Occipital lobe (tissue), 2 donors: ENCODE data around the gene SNAPC2. TPM values are rescaled to one million over a fixed set of nuclear protein-coding genes. Genes with fewer than 3 reads are reported as not detected.
A peak's percentile ranks its signal among the peaks of the same experiment; 100 is the strongest.

Experiments
- DNase-seq: peaks from one replicate; lab custom pipeline; 2025; lab: John Stamatoyannopoulos, UW
- total RNA-seq: library from RNA; depleted of rRNA; stranded (reverse); fragments of >200 nt; gene quantifications from one replicate; pipeline ENCODE4 v1.2.3, GENCODE V29; 2014

Gene SNAPC2, protein sequence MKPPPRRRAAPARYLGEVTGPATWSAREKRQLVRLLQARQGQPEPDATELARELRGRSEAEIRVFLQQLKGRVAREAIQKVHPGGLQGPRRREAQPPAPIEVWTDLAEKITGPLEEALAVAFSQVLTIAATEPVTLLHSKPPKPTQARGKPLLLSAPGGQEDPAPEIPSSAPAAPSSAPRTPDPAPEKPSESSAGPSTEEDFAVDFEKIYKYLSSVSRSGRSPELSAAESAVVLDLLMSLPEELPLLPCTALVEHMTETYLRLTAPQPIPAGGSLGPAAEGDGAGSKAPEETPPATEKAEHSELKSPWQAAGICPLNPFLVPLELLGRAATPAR
- 6.2 TPM for total RNA-seq

DNA sequence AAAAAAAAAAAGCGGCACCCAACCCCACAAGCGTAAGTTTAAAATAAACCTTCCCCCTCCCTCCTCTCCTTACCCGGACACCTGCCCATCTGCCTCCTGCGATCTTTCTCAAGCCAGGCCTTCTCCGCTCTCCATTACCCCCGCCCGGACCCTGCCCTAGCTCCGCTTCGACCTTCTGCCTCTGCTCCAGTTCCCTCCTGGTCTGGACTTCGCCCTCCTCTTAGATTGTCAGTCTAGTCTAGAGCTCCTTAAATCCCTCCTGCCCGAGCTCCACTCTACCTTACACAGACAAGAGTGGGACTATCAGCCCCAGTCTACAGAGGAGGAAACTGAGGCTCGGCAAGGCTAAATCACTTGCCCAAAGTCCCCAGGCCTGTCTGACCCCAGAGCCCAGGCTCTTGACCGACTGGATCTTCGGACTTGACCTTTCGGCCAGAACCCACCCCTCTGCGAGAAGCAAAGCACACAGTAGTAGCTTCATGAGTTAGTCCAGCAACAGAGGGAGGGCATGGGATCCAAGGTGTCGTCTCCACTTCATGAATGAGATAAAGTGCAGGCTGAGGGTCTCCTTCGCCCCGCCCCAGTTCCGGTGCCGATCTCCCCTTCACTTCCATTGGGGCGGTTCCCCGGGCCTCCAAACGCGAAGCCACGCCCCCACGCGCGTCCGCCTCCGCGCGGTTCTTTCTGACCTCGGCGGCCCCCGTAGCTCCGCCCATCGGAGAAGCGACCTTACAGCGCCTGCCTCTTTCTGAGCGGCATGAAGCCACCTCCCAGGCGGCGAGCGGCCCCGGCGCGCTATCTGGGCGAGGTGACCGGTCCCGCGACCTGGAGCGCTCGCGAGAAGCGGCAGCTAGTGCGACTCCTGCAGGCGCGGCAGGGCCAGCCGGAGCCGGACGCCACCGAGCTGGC, at the start of gene SNAPC2:
Gene SNAPC2, plus strand, starts transcription at position 729 of the 909 bp plus-strand sequence. Its CDS starts 29 bp downstream, at position 758.
- peak; percentile 89 for DNase-seq

DNA sequence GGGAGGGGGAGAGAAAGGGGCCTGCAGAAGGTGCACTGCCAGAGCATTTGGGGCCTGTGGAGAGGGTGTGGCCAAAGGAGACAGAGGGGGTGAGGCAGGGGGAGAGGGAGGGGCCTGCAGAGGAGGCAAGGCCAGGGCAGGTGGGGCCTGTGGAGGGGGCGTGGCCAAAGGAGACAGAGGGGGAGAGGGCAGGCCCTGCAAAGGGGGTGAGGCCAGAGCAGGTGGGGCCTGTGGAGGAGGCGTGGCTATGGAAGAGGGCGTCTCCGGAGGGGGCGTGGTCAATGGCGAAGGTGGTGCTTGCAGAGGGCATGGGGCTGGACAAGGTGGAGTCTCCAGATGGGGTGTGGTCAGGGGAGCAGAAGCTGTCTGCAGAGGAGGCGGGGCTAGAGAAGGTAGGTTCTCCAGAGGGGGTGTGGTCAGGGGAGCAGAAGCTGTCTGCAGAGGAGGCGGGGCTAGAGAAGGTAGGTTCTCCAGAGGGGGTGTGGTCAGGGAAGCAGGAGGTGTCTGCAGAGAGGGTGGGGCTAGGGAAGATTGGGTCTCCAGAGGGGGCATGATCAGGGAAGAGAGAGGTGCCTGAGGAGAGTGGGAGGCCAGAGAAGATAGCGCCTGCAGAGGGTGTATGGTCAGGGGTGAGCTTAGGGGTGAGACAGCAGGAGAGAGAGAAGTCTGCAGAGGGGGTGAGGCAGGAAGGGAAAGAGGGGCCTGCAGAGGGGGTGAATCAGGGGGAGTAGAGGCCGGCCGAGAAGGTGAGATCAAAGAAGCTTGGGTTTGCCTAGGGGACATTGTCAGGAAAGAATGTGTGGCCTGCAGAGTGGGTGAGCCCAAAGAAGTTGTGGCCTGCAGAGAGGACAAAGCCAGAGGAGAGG, 49.3 kb upstream of the SNAPC2 start:
- peak; percentile 19 for DNase-seq

DNA sequence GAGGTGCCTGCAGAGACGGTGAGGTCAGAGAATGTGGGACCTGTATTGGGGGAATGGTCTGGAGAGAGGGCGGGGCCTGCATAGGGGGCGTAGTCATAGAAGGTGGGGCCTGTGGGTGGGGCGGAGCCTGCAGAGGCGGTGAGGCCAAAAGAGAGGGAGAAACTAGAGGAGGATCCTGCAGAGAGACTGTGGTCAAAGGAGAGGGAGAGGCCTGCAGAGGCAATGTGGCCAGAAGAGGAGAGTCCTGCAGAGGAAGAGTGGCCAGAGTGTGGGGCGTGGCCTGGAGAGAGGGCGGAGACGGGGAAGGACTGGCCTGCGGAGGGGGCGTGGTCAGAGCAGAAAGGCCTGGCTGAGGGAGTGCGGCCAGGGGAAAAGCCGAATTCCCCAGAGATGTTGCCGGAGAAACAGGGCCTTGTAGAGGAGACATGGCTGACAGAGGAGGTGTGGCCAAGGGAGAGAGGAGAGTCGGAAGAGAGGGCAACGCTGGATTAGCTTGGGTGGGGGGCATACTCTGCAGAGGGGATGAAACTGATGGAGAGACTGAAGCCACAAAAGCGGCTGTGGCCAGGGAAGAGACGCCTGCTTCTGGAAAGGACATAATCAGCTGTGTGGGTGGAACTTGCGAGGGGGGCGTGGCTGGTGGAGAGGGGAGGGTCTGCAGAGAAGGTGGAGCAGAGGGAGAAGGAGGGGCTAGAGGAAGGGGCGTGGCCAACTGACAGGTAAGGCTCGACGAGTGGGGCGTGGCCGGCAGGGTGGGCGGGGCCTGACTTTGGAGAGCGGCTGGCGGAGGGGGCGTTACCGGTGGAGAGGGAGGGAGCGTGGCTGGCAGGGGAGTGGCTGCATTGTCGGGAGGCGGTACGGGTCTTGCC, 48.5 kb upstream of the SNAPC2 start:
- peak; percentile 42 for DNase-seq

DNA sequence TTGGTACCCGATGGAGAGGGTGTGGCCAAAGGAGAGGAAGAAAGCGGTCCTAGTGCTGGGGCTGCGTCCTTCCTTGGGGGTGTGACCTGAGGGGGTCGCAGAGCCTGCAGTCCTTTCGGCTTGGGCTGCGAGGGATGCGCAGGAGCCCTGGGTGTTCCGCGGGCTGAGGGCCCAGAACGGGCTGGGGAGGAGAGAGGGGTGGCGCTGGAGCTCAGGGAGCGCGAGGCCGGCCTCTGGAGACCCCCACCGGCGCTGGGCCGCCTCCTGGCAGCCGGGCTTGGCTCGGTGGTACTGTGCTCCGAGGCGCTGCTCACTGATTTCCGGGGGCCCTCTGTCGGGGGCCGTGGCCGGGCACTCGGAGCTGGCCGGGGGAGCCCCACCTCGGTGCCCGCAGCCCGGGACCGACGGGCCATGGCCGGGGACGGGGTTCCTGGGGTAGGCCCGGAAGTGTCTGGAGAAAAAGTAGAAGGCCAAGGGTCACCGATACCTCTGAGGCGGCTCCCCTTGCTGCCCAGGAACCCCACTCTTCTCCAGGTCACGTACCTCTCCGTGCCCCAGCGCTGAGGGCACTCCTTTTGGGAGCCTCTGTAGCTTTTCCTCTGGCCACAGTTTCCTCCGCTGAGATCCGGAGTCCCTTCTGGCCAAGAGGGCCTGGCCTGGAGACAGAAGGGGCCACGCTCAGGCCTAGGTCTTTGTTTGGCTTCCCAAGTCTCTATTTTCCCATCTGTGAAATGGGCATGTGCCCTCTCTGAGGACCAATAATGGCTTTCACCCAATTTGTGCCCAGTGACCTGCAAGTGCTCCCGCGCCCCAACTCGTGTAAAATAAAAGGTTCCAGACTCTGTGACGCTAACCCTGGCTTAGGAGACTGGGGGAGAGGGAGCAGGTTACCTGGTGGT, 47.6 kb upstream of the SNAPC2 start:
- no peak for DNase-seq

DNA sequence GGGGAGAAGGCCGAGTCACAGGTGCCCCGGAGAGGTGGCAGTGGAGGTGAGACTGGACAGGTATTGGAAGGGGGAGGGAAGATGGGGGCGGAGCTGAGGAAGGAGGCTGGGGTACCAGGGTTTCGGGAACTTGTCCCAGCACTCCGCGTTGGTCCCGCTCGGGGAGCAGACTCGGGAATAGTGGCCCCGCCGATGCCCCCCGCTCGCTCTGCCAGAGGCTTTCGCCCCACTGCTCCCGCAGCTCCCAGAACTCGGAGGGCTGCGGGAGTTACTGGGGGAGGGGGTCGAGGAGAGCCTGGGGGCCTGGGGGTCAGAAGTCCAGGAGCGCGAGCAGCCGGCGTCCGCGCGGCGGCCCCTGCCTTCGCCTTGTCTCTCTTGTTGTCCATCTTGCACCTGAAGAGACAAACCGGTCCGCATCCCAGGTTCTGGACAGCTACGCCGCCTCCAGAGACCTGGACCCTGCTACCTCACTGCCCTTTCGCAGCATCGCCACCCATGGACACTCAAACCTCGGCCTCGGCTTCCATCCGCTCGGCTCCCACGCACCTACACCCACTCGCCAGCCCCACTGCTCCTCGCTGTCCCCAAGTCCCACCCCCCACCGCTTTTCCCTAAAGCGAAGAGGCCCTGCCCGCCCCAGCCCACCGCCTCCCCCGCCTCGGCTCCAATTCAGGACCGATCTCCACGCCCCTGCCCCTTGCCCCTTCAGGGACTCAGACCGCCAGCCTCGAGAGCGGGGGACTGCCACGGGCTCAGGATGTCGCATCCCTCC, 46.6 kb upstream of the SNAPC2 start:
- DNase-seq, result no peak

DNA sequence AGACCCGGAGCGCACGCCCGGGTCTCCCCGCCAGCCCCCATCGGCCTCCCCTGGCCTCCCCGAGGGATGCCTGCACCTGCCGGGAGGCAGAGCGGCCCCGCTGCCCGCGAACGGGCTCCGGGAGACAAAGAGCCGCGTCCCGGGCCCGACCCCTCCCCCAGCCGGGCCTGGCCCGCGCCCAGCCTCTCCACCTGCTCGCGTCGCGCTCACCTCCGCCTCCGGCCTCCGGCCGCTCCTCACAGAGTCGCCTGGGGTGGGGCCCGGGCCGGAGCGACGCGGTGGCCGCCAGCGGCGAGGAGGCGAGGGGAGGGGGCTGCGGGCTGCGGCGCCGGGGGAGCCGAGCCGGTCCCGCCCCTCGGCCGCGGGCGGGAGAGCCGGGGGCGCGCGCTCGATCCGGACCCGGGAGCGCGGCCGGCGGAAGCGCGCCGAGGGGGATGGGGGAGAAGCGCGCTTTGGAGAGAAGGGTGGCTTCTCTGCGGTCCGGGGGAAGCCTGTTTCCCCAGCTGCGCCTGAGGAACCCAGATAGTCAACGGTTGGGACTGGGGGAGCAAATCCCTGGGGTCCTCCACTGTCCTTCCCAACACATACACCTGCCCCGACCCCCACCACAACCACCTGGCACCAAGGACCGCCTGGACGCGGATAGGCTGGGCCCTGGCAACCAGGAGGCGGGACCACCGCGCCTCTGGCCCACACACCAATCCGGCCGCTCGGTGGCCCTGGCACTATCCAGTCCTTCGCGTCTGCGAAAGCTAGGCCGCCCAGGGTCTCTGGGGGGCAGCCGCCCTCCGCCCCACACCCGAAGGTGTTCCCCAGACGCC, 45.9 kb upstream of the SNAPC2 start, which contains the start of gene PRR36:
Gene PRR36, minus strand, starts transcription at position 315 of the 821 bp plus-strand sequence. CDS start 701 bp downstream, outside the sequence.
- peak; percentile 45 for DNase-seq

DNA sequence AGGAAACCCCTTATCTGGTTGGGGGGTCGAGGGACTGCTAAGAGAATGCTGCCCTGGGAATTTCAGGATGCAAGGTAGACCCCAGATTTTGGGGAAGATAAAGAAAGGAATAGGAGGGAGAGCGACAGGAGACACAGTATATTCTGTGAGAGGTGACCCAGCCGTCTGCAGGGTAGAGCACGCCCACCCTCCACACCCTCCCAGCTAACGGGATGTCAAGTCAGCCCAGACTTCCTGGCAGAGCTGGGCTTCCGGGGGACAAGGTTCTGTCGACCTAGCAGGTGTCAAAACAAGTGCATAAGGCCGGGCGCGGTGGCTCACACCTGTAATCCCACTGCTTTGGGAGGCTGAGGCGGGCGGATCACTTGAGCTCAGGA, 45.3 kb upstream of the SNAPC2 start:
- no peak for DNase-seq

DNA sequence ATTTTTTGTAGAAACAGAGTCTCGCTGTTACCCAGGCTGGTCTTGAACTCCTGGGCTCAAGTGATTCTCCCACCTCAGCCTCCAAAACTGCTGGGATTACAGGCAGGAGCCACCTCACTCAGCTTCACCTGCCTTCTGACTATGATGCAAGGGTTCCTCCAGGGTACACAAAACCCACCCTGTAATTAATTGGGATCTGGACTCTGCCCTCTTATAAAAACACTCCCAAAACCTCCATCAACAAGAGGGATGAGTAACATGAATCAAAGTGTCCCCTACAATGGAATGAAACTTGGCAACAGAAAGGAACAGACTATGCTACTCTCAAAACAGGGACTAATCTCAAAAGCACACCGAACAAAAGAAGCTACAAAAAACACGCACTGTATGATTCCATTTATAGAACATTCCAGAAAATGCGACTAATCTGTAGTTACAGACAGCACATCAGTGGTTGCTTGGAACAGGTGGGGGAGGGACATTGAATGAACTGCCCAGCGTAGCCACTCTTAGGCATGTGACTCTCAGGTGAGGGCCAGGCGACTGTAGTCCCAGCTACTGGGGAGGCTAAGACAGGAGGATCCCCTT, 42.8 kb upstream of the SNAPC2 start:
- no peak for DNase-seq

DNA sequence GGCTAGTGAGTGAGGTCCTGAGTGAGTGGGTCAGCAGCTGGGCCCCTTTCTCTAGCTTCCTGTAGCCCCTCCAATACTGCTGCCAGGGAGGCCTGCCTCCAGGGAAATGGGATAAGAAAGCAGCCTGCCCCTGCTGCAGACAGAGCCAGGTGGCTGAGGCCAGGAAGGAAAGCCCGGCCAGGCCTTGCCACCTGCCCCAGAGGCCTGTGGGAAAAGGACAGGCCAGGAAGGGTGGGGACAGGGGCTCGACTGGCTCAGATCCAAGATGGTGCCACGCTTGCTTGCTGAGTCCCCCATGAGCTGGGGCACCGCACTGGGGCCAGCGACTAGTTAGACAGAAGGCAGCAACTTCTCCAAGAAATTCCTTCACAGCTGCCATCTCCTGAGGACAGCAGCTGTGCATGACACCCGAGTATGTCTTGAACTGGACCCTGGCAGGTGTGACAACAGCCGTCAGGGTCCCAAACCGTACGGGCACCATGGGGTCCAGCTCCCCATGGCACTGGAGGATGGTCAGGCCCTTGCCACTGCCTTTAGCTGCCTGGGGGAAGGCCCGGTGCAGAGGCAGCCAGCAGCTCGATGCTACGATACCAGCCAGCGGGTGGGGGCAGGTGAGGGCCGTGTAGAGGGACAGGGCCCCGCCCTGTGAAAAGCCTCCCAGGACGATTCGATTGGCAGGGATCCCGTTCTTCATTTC, 40.9 kb upstream of the SNAPC2 start:
- DNase-seq, result no peak

DNA sequence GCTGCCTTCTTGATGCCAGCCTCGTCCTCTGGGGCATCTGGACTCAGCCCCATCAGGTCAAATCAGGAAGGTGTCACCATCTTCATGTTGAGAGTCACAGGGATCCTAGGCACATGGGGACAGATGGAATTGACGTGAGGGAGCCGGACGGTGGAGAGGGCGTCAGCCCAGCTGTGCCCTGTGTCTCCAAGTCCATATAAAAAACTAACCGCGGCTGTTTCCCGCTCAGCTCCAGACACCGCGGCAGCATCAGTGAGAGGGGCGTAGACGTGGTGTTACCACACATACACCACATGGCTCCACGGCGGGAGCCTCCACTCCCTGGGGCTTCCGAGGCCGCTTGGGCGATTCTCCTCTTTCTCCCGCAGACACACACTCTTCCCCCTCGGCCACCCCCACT, 40.3 kb upstream of the SNAPC2 start:
- no peak for DNase-seq

DNA sequence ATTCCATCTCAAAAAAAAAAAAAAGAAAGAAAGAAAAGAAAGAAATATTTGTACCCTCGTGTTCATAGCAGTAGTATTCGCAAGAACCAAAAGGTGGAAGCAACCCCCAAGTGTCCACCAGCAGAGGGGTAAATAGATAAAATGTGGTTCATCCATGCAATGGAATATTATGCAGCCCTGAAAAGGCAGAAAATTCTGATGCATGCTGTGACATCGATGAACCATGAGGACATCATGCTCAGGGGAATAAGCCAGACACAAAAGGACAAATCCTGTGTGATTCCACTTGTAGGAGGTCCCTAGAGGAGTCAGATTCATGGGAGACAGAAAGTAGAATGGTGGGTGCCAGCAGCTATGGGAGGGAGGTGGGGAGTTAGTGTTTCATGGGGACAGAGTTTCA, 38.2 kb upstream of the SNAPC2 start:
- no peak for DNase-seq

DNA sequence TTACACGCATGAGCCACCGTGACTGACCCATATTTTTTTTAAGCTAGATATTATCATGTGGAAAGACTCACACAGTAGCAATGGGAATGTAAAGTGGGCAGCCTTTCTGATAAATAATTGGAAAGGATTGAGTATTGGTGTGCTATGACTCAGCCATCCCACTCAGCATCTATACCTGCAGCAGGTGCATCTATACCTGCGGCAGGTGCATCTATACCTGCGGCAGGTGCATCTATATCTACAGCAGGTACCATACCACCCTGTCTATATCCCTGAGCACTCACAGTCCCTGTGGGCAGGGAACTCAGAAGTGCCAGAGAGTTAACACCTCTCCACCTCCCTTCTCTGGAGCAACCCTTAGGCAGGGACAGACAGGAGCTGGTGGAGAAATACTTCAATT, 37.0 kb upstream of the SNAPC2 start:
- DNase-seq, result no peak

DNA sequence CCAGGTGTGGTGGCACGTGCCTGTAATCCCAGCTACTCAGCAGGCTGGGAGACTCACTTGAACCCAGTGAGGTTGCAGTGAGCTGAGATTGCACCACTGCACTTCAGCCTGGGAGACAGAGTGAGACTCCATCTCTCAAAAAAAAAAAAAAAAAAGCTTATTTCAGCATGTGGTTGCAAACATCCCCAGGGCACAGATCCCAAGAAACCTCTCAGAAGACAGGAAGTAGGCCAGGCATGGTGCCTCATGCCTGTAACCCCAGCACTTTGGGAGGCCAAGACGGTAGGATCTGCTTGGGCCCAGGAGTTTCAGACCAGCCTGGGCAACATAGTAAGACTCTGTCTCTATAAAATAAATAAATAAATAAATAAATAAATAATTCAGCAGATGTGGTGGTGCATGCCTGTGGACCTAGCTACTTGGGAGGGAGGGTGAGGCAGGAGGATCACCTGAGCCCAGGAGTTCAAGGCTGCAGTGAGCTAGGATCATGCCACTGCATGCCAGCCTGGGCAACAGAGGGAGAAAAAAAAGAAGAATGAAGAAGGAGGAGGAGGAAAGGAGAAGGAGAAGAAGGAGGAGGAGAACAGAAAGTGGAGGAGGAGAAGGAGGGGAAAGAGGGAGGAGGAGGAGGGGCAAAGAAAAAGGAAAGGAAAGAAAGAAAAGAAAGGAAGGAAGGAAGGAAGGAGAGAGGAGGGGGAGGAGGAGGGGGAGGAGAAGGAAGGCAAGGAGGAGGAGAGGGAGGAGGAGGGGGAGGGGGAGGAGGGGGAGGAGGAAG, 36.2 kb upstream of the SNAPC2 start:
- DNase-seq, result no peak

DNA sequence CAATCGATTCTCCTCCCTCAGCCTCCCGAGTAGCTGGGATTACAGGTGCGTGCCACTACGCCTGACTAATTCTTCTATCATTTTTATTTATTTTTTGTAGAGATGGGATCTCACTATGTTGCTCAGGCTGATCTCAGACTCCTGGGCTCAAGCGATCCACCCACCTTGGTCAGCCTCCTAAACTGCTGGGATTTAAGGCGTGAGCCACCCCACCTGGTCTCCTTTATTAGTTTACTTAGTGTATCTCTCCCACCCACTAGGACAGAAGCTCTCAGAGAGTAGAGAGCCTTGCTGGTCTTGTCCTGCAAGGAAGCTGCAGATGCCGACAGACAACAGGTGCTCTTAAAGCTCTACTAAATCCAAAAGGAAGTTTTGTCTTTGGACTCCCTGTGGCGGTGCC, 34.3 kb upstream of the SNAPC2 start:
- DNase-seq, result no peak

DNA sequence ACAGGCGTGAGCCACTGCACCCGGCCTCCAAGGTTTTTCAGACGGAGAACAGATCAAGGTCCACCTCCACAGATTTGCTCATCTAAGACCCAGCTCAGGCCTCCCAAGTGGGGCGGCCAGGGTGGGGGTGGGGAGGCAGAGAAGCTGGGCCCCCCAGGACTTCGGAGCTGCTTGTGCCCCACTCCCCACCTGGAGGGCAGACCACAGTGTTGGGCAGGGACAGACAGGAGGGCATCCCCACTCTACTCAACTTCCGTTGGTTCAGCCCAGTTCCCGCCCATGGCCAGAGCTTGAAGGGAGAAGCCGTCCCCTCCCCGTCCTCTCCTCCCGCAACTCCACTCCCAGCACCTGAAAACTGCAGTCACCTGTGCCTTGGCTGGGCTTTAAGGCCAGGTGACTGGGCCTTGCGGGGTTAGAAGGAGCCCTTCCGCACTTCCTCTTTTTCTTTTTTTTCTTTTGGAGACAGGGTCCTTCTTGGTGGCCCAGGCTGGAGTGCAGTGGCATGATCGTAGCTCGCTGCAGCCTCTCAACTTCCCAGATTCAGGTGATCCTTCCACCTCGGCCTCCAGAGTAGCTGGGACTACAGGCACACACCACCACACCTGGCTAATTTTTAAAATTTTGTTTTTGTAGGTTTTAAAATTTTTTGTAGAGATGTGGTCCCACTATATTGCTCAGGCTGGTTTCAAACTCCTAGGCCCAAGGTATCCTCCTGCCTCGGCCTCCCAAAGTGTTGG, 32.6 kb upstream of the SNAPC2 start:
- DNase-seq, result no peak
